ENCODE measurements around the gene BARHL1. TPM values are rescaled to one million over a fixed set of nuclear protein-coding genes. Genes with fewer than 3 reads are reported as not detected.
"Not testable (repeated sequence)": the region's sequence is repeated elsewhere in the genome, so short reads cannot be mapped to it uniquely, and the experiment has no call there.

BARHL1 gene
- total RNA-seq, 1 donor from 2014 or later = not detected

DNA sequence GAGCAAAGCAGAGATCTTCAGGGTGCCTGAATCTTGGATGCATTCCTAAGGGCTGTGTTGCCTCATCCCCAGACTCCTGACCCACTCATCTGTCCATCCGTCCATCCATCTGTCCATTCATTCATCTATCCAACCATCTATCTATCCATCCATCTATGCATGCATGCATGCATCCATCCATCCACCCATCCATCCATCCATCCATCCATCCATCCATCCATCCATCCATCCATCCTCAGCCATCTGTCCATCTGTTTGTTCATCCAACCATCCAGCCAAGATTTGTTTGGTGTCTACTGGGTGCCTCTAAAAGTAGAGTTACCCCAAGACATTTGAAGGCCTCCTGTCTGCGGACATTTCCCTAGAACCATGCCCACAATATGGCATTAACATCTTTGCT is 27.7 kb upstream of the BARHL1 start:
- intact Hi-C loops (cut with micrococcal nuclease) = no loop called here
- no peak for ATAC-seq
- DNase-seq = no peak

DNA sequence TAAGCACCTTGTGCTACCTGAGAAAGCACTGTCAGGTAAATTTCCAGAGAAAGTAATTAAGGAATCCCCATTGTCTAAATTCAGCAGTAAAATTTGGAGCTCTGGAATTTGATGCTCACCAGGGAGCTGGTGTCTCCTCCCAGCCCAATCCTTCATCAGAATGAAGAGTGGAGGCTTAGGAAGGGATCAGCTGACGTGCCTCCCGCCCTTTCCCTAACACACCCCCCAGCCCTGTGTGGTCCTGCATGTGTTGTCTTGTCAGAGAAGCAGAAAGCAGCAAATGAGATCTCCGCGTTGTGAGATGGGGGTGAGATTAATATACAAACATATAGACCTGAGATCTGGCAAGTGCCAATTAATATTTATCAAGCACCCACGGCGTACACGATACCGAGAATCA is 26.9 kb upstream of the BARHL1 start:
- no peak for DNase-seq
- intact Hi-C loops (cut with micrococcal nuclease) = no loop called here

GRCh38 chr9:132556235-132556634 is 26.2 kb upstream of the BARHL1 start:
- no peak for DNase-seq
- ATAC-seq = no peak
- intact Hi-C loops (cut with micrococcal nuclease) = no loop called here

More for the DNA sequence above, 26.9 kb upstream of the BARHL1 start:
- no peak for ATAC-seq

GRCh38 chr9:132556714-132557113 is 25.7 kb upstream of the BARHL1 start:
- intact Hi-C loops (cut with micrococcal nuclease) = no loop called here
- no peak for ATAC-seq
- DNase-seq = peak; percentile 3

DNA sequence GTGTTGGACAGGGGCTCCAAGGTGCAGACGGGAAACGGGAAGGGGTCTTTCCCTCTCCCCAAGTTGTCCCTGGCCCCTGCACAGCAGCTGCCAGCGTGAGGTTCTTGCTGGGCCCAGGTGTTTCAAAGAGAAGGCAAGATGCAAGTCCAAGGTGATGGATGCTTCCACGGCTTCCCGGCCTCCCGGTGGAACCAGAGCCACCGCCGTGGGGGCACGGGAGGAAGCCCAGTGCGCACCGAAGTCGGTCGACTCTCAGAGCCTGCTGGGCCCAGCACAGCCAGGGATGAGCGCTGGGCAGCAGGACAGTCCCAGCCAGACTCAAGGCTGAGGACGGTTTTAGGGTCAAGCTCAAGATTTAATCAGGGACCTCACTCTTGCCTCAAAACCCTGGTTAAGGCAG is 25.2 kb upstream of the BARHL1 start:
- intact Hi-C loops (cut with micrococcal nuclease) = no loop called here
- ATAC-seq (no peak), DNase-seq (peak; percentile 26)

- DNase-seq = no peak
- intact Hi-C loops (cut with micrococcal nuclease) = loop anchor here (10.0 kb wide), 1 partner anchor 55 kb away; no protein-coding TSS in a partner anchor
- ATAC-seq = no peak
Measured at GRCh38 chr9:132559711-132560110, 22.7 kb upstream of the BARHL1 start.

DNA sequence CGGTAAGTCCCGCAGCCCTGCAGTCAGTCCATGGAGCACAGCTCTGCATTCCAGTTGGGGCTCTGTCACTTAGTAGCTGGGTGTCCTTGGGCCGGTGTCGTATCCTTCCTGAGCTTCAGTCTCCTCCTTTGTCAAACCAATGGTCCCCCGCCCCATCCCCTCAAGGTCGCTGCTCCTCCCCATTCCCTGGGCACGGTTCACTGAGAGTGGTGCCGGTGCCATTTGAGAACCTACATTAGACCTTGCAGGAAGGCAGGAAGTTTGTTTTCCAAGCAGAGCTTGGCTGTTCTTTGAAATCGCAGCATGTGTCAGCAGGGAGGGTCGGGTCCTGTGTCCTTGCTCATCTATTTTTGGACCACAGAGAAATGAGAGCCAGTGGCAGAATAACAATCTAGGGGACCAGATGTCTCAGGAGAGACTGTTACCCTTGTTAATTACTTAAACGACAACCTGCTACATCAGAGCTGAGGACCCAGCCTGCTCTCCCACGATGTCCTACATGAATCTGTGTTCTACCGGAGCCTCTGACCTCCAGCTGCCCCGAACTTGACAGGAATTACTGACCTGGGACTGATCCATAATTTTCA is 21.7 kb upstream of the BARHL1 start:
- DNase-seq (peak; percentile 22), ATAC-seq (peak; percentile 43)
- intact Hi-C loops (cut with micrococcal nuclease) = loop anchor here (10.0 kb wide), 1 partner anchor 56 kb away; no protein-coding TSS in a partner anchor

- ATAC-seq (no peak), DNase-seq (no peak)
- intact Hi-C loops (cut with micrococcal nuclease) = loop anchor here (10.0 kb wide), 1 partner anchor 57 kb away; no protein-coding TSS in a partner anchor
Measured at GRCh38 chr9:132562306-132562573, 20.2 kb upstream of the BARHL1 start.

DNA sequence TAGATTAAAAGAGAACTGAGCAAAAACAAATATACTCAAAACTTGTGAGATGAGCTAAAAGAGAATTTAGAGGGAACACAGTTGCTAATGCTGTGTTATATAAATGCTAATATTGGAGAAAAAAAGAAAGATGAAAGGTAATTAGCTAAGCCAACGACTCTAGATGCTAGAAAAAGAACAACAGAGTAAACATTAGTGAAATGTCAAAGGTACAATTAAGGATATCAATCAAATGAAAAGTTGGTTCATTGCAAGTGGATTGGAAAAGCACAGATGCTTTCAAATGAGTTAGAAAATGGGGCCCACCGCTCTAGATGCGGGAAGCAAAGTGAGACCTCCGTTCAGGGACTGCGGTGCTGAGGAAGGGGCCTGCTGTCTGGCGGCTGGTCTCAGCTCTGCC is 17.9 kb upstream of the BARHL1 start:
- intact Hi-C loops (cut with micrococcal nuclease) = loop anchor here (10.0 kb wide), 1 partner anchor 60 kb away; no protein-coding TSS in a partner anchor
- DNase-seq (no peak), ATAC-seq (no peak)

DNA sequence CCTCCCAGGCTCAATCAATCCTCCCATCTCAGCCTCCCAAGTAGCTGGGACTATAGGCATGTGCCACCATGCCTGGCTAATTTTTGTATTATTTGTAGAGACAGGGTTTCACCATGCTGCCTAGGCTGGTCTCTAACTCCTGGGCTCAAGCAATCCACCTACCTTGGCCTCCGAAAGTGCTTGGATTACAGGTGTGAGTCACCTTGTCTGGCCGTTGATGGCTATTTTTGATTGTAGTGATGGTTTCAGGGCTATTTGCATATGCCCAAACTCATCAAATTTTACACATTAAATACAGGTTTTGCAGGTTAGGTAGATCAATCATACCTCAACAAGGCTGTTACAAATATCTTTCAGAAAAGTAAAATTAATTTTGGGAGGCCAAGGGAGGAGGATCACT is 13.6 kb upstream of the BARHL1 start:
- intact Hi-C loops (cut with micrococcal nuclease) = loop anchor here (10.0 kb wide), 1 partner anchor 64 kb away; no protein-coding TSS in a partner anchor
- not testable (repeated sequence) for ATAC-seq, DNase-seq

GRCh38 chr9:132571806-132572600 is 10.4 kb upstream of the BARHL1 start:
- intact Hi-C loops (cut with micrococcal nuclease) = no loop called here
- DNase-seq (peak; percentile 3), ATAC-seq (no peak)

DNA sequence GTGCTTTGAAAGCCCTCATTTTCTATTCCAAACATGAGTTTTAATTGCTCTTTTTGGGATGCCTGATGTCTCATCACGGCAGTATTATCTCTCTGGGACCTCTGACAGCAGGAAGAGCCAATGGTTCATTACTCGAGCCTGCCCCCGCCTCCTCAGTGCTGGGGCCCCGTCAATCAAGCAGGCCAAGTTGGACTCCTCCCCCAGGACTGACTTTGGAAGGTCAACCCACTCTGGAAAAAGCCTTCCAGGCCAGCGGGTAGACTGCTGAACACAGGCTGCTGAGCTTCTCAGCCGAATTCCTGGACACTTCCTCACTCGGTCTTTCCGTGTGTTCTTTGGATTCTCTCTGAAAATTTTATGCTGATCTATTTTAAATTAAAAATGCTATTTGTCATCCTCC is 9.5 kb upstream of the BARHL1 start:
- DNase-seq = peak; percentile 18
- intact Hi-C loops (cut with micrococcal nuclease) = no loop called here
- ATAC-seq = peak; percentile 31

GRCh38 chr9:132575005-132575609 is 7.3 kb upstream of the BARHL1 start:
- DNase-seq (peak; percentile 81), ATAC-seq (peak; percentile 90)
- intact Hi-C loops (cut with micrococcal nuclease) = loop anchor here (5.0 kb wide), 1 partner anchor 163 kb away; the partner anchor contains the start of gene CFAP77

DNA sequence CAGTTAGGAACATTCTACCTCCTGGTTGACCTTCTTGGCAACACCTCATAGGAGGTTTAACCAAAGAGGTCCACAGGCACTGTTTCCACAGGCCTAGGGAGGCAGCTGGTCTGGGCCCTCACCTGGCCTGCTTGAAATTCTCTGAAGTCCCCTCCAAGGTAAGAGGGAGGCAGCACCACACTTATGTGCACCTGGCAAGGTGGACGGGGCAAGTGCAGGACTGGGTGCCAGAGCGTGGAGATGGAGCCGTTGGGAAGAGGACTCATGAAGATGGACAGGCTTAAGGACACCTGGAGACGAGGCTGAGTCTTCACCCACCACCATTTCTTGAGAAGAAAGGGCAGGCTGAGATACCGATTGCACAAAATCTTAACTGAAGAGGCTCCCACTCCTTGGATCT is 6.6 kb upstream of the BARHL1 start:
- DNase-seq (peak; percentile 5), ATAC-seq (no peak)
- intact Hi-C loops (cut with micrococcal nuclease) = loop anchor here (5.0 kb wide), 1 partner anchor 164 kb away; the partner anchor contains the start of gene CFAP77

- intact Hi-C loops (cut with micrococcal nuclease) = loop anchor here (5.0 kb wide), 1 partner anchor 165 kb away; the partner anchor contains the start of gene CFAP77
- no peak for ATAC-seq
- no peak for DNase-seq
Measured at GRCh38 chr9:132577119-132577518, 5.3 kb upstream of the BARHL1 start.

GRCh38 chr9:132578367-132578932 is 4.0 kb upstream of the BARHL1 start:
- intact Hi-C loops (cut with micrococcal nuclease) = loop anchor here (5.0 kb wide), 1 partner anchor 166 kb away; the partner anchor contains the start of gene CFAP77
- ATAC-seq = no peak
- DNase-seq = peak; percentile 11

DNA sequence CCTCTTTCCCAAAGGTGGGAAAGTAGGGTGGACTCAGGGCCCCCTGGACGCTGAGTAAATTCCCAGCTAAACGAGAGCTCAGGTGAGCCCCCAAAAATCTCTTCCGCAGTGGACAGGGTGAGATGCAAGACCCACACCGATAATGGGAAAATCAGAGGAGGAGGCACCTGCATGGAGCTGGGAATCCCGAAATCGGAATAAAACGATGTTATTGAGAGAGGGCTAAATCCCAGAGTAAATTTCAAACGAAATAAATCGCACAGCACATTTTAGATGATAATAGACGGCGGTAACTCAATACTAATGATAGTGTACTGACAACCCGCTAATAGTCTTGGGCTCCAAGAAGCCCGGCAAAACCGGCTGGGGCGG is 3.0 kb upstream of the BARHL1 start:
- ATAC-seq (no peak), DNase-seq (no peak)
- intact Hi-C loops (cut with micrococcal nuclease) = loop anchor here (5.0 kb wide), 1 partner anchor 167 kb away; the partner anchor contains the start of gene CFAP77

GRCh38 chr9:132582786-132583583 is 579 bp downstream of the BARHL1 start:
- intact Hi-C loops (cut with micrococcal nuclease) = no loop called here
- DNase-seq (peak; percentile 25), ATAC-seq (no peak)

Data from left ventricle myocardium superior (tissue), 1 donor.